ENCODE results near the gene ANKFN1.

- TF ChIP-seq CTCF (IDR thresholded peaks at IDR 0.05) (no peak), POLR2AphosphoS5 (IDR thresholded peaks at IDR 0.05) (no peak)
These were observed 239.0 kb downstream of the ANKFN1 start for GRCh38 chr17:56392321-56392720.

All from breast epithelium (tissue), 3 donors.